ENCODE data around the gene SLC6A7.
"Not testable (repeated sequence)": the region's sequence is repeated elsewhere in the genome, so short reads cannot be mapped to it uniquely, and the experiment has no call there.

SLC6A7 gene

GRCh38 chr5:150217873-150218692, 28.2 kb downstream of the SLC6A7 start:
- peak; percentile 89 for DNase-seq (ENCODE audit: low spot score)

DNA sequence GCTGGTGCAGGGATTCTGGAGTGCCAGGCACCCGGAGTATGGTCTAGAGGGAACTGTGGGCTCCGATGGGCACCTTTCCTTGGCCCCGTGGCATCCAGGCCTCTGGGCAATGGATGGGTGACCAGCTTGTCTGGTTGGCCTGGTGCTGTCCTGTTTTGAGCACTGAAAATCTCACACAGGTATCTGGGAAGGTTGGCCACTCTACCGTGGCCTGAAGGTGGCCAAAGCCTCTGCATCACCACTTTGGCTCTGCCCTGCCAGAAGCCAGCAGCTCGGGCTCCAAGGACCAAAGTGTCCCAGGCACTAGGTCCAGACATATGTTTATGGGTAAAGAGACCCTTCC, 28.8 kb downstream of the SLC6A7 start:
- DNase-seq (ENCODE audit: low spot score), result no peak

- DNase-seq (ENCODE audit: low spot score), result peak; percentile 28
Measured at GRCh38 chr5:150219142-150219541, 29.3 kb downstream of the SLC6A7 start.

- no peak for DNase-seq (ENCODE audit: low spot score)
Measured at GRCh38 chr5:150219861-150220260, 30.0 kb downstream of the SLC6A7 start.

DNA sequence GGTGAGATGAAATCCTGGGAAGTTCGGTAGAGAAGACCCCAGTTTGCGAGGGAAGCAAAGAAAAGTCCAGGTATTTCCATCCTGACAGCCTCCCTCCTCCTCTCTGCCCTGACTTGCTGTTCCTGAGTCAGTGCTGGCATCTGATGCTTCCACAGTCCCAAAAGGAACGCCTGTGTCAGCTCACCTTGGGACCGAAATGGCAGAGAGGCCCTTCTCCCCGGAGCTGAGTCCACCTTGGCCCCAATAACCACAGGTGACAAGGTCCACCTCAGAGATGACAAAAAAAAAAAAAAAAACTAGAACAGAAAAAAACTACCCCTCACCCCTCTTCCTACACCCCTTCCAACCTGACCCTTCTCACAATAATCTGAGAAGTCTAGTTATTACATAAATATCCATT, 31.6 kb downstream of the SLC6A7 start:
- no peak for DNase-seq (ENCODE audit: low spot score)

- no peak for DNase-seq (ENCODE audit: low spot score)
Measured at GRCh38 chr5:150222906-150223305, 33.0 kb downstream of the SLC6A7 start.

DNA sequence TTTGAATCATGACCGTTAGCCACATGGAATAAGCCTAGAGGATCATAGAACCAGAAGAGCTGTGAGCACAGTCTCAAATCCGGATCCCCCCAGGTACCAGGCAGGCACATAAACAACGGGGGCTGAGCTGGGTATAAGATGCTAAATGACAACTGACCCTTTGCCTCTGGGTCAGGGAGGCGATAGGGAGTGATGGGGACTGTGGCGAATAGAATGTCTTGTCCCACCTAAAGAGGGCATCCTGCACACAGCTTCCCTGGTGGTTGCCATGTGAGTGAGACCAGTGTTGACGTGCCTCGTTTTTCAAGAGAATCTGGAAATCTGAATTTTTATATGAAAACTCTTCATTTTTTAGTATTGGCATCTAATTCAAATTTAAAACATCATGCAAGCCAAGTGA, 33.6 kb downstream of the SLC6A7 start:
- DNase-seq (ENCODE audit: low spot score), result no peak

GRCh38 chr5:150224483-150225027, 34.7 kb downstream of the SLC6A7 start:
- no peak for DNase-seq (ENCODE audit: low spot score)

DNA sequence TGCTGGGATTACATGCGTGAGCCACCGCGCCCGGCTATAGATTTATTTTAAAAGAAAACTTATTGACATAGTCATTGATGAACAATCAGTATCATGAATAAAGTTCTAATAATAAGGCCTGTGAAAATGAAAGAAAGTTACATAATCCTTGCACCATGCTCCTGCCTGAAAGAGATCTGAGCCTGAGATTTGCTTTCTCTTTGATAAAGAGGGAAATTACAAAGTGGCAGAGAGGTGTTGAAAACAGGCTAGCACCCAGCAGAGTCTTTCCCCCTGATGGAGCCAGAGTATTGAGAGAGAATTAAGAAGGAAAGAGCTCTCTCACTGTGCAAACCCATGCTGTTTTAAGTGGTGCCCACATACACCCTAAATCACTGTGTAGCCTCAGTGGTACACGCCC, 37.2 kb downstream of the SLC6A7 start:
- DNase-seq (ENCODE audit: low spot score), result no peak

DNA sequence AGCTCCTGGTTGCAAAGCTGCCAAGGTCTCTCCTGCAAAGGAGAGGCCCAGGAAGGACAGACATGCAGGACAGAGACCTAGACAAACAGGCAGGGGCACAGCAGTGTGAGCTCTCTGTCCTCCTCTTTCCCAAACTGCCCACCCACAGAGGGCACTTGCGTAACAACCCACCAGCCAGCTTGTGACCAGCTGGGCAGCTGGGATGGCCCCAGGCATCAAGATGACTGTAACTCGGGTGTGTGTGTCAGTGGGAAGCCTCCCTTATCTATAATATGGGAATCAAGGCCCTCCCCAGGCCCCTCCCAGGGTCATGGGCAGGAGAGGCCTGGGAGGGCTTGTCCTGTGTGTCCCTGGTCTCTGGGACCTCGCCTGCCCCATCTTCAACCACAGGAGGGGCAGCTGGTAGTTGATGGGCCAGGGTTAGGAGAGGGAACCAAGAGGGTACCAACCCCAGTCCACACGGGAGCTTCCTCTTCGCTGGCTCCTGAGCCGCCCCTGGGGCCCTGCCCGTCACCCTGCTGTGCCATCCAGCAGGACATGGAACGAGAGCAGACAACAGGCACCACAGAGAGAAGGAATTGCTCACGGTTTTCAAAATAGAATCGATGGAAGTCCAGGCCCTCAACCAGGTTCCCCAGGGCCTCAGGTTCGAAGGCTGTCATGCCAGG, 37.9 kb downstream of the SLC6A7 start:
- DNase-seq (ENCODE audit: low spot score), result peak; percentile 54

GRCh38 chr5:150229571-150229970, 39.7 kb downstream of the SLC6A7 start:
- no peak for DNase-seq (ENCODE audit: low spot score)

DNA sequence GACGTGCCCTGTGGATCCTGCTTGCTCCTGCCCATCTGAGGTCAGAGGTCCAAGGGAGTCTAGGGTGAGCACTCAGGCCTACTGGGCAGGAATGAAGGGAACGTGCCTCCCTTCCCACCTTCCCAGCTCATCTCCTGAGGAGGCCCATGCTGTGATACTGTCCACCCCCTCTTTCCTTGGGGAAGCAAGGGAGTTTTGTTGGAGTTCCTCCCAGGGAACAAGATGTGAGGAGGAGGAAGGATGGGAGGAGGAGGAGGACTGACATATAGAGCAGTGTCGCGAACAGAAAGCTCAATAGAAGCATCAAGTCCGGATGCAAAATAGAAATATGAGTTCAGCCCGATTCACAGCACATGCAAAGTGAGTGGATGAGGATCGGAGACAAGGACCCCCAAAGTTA, 41.0 kb downstream of the SLC6A7 start:
- DNase-seq (ENCODE audit: low spot score), result no peak

DNA sequence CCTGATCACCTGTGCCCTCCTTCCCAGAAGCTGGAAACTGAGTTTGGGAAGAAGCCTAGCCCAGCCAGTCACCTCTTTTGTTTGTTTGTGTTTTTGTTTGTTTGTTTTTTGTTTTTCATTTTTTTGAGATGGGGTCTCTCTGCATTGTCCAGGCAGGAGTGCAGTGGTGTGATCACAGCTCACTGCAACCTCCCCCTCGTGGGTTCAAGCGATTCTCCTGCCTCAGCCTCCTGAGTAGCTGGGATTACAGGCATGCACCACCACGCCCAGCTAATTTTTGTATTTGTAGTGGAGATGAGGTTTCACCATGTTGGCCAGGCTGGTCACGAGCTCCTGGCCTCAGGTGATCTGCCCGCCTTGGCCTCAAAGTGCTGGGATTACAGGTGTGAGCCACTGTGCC, 43.8 kb downstream of the SLC6A7 start:
- not testable (repeated sequence) for DNase-seq (ENCODE audit: low spot score)

DNA sequence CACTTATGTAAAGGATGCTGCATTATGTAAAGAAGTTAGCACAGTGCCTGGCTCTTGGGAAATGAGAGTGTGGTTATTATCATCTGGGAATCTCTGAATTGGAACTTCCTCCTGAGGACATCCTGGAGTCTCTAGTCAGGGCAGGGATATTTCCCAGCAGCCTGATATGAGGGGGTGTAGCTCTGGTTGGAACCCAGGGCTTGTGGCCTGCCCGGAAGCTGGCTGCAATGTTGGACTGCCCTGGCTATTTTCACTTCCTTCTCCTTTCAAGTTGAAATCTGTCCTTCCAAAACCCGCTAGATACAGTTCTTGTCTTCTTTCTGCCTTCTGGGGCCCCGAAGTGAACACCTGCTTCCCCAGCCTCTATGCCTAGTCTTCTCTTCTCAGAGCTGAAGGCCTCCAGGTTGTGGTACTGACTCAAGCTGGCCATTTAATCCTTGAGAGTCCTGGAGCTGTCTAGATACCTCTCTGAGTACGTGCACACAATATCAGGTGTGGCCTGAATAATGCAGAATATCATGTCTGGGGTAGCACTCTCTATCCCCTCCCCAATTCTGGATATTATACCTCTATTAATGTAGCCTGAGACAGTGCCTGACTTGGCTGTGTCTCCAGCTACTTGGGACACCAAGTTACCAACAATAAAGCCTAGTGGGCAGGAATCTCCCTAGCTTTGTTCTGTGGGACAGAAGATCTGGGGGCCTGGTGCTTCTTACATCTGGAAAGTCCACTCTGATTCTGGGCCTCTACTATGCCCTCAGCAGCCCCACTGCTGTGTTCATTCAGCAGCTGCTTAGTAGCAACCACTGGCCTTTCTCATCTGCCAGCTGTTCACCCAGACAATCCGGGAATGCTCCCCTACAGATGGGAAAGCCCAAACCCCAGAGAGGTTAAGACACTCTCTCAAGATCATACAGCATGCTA, 45.0 kb downstream of the SLC6A7 start:
- no peak for DNase-seq (ENCODE audit: low spot score)

DNA sequence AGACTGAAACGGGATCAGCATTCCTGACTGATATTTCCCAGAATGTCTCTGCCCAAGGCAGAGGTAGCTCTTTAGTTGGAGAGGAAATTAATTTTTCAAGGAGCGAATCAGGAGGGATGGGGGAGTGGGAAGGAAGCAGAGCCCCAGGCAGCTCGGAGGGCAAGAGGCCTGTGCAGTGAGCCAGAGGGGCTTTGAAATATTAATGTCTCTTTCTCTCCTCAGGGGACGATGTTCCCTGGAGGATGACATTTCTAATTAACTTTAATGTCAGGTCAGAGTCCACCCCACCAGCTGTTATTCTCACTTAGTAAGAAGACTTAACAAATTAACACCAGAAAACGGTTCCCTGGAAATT, 45.6 kb downstream of the SLC6A7 start:
- no peak for DNase-seq (ENCODE audit: low spot score)

- no peak for DNase-seq (ENCODE audit: low spot score)
Measured at GRCh38 chr5:150236313-150236712, 46.5 kb downstream of the SLC6A7 start.

GRCh38 chr5:150236981-150237754, 47.3 kb downstream of the SLC6A7 start:
- no peak for DNase-seq (ENCODE audit: low spot score)

DNA sequence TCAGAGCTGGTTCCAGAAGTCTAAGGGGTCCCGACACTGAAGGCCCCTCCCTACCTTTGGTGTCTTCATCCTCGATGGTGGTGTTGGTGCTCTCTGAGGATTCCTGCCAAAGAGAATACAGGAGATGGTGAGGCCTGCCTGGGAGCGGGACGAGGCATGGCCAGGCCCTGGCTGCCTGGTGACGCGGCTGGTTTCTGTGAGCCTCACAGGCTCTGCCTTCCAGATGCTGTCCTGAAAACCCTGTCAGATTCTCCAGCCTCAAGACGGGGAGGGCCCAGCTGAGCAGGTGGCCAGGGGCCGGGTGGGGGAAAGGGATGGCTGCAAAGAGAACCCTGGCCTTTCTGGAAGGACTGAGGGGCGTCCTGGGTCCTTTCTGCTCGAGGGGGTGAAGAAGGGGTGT, 48.8 kb downstream of the SLC6A7 start:
- no peak for DNase-seq (ENCODE audit: low spot score)

DNA sequence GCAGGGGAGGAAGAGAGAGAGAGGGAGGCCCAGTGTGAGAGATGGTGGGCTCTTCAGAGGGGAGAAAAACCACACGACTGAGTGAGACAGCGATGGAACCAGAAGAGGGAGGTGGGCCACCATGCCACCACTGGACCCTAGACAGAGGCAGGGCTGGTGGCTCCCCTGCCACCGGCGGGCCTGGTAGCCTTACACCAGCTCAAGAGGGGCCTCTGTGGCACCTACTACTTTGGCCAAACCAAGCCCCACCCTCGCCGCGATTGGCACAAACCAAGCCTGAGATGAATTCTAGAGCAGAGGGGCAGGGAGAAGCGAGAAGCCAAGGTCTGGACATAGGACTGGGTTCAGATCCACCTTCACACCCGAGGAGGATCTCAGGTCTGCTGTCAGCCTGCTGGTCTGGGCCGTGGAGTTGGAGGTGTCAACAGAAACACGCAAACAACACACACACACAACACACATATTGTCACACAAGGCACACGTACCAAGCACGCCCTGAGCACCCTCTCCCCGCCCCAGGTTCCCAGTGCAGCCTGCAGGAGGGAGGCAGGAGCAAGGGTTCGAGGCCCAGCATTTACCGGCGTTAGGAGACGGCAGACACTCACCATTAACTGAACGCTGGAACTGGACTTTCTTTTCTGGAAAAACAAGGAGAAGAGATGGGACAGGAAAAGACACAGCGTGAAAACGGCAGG, 49.4 kb downstream of the SLC6A7 start:
- DNase-seq (ENCODE audit: low spot score), result no peak

DNA sequence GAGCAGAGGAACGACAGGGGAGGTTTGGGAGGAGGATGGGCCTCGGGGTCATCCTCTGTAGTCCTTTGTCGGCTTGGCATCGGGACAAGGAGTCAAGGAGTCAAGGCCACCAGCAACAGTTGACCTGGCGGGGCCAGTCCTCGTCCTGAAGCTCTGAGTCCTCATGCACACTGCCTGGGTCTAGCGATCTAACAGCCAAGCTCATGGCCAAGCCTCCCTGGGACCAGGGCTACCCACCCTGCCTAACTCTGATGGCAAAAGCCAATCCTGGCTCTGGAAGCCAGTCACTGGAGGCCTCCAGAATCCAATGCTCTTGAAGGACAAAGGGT, 49.9 kb downstream of the SLC6A7 start:
- no peak for DNase-seq (ENCODE audit: low spot score)
